Activated CD4-positive, alpha-beta T cell treated with anti-CD3 and anti-CD28 coated beads for 1 hour (primary cell): ENCODE results near the gene BTBD2.
A peak's percentile ranks its signal among the peaks of the same experiment; 100 is the strongest.

Experiments used
- DNase-seq: peaks from one replicate; pipeline ENCODE4 v3.0.0-alpha.2; 2020

Gene BTBD2

DNA sequence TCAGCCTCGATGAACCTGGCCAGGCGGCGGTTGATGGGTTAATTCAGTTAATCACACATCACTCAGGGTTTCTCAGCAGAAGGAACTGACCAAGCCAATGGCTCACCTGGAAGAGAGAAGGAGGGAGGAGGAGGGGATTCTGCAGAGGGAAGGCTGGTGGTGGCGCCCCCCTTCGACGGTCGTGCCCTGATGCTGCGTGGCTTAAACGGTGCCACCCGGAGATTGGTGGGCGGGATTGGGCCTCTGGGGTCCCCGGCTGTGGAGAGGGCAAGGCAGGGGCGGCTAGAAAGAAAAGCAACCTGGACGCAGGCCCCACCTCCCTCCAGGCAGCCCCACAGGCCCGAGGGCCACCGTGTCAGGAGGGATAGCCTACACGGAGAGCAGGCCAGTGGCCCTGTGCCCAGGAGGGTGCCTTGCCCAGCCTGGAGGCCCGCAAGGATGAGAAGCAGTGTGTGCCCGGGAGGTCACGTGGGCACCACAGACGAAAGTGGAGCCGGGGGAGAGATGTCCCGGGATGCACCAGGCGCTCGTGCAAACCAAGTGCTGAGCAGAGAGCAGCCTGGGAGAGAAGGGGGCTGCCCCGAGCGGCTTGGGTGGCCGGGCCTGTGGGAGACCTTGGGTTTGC is 58.5 kb downstream of the BTBD2 start:
- DNase-seq, result no peak

DNA sequence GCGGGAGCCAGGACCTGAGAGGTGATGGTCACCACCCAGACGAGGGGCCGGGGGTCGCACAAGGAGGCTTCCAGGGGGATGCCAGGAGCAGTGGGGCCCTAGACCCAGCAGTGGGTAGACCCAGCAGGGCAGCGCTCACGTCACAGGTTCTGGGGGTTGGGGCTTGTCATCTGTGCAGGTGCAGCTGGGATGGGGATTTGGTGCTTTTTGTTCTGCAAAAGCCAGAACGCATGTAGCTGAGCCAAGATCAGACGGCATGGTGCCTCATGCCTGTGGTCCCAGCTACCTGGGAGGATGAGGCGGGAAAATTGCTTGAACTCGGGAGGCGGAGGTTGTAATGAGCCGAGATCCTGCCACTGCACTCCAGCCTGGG is 59.4 kb downstream of the BTBD2 start:
- DNase-seq, result no peak

DNA sequence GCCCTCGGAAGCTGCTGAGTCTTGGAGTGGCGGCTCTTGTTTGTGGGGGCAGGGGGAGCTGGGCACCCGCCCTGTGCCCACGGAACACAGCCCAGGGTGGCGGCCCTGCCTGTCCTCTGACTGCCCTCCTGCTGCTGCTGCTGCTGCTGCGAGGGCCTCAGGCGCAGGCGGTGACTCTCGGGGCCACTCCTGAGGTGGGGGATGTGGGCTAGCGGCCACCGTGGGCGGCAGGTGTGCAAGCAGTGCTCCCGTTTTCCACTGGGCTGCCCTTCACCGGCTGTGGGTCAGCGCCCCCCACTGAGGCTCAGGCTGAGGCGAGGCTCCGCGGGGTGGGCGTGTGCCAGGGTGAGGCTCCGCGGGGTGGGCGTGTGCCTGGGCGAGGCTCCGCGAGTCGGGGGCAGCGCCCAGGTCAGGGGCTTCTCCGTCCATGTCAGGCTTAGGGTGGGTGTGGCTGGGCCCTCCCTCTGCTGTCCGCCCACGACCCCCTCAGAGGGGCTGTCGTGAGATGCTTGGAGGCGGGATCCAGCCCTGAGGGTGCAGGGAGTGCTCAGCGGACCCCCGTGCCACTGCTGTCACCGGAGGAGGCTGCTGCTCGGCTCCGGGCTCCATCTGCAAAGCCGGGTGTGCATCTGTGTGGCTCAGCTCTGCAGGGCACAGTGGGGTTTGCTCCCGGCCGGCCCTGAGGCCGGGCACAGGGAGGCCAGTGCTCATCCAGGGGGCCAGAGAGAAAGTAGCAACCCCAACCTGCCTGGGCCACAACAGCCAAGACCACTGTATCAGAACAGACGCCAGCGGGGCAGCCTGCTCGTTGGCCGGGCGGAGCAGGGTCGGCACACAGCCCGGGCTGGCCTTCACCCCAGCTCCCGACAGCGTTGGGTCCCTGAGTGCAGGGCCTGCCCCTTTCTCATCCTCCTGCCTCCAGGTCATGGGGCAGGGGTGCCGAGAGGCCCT is 60.1 kb downstream of the BTBD2 start:
- DNase-seq, result no peak

DNA sequence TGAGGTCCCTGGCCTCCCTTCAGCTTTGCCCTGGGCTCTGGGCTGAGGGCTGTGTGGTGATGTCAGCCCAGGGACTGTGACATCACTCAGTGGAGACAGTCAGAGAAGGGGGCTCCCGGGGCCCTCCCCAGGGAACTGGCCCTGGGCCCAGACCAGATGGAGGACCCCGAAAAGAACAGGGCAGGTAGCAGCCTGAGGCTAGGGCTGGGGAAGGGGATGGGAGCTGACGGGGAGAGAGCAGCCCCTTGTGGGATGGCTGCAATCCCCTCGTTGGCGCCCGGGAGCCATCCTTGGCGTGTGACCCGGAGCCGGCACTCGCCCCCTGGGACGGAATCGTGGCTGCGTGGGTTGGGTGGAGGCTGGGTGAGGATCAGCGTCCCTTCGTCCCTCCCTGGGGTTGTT is 61.0 kb downstream of the BTBD2 start:
- DNase-seq, result no peak

DNA sequence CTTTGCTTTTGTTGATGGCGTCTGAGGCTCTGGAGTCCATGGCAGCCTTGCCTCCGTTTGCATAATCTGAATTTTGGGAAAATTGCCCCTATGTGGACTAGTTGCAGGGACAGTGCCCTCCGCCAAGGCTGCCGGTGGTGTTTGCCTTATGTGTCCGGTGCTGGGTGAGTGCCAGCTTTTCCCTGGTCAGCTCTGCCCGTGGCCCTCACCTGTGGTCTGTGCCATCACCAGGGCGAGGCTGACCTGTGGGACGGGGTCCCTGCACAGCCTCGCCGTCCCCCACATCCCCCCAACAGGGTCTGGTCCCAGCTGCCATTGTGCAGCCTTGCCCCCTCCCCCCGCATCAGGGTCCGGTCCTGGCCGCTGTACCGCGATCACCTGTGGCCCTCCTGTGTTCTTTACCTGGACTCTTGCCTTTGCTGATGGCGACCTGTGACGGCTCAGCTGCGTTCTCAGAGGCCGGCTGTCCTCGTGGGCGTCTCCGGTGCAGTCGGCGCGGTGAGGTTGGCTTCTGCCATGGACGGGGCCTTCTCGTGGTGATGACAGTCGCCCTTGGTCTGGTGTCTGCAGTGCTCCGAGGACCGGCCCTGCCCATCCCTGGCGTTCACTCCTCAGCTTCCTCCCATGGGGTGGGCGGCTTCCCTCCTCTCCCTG is 61.9 kb downstream of the BTBD2 start:
- no peak for DNase-seq

DNA sequence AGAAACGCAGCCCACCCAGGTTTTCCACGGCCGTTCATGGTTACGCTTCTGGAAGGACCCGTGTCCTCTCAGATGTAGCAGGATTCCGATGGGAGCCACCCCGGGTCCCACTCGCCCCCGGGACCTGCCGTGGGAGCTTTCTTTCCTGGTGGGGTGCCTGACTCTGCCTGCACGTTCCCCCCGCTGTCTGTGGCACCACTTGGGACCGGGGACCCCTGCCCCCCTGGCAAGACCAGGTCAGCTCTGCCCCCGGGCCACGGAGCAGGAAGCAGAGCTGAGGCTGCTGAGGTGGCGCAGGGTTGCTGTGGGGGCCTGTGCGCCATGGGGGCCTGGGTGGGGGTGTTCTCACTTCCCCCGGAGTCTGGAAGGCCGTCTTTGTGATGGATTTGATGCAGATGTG is 62.5 kb downstream of the BTBD2 start:
- no peak for DNase-seq

DNA sequence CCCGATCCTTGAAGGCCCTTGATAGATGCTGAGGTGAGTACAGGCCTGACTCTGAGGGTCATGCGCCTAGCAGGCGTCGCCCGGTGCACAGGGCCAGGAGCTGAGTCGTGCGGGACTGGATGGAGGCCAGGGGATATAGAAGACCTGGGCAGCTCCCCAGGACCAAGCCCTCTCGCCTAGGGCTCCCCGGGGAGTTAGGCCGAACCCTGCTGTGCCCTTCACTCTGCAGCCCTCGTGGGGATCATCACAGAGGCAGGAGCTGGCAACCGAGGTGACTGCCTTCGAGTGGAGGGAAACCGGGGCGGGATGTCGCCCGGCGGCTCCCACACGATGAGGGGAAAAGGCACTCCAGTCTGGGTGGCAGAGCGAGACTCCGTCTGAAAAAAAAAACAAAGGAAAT is 62.9 kb downstream of the BTBD2 start:
- DNase-seq, result no peak

DNA sequence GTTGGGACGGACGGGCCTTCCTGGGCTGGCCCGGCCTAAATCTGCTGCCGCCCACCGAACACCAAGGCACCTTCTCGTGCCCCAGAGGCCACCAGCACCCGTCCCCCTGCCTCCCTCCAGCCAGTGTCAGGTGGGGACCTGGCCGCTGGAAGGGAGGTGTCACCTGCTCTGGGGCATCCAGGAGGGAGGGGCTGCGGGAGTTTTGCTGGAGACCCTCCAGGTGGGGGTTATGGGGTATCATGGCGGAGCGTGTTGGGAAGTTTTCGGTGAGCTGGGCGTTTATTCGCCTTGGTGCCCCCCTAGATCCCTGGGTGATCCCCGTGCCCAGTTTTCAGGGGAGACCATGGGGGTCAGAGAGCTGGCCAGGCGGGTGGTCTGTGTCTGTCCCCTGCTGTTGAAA is 64.9 kb downstream of the BTBD2 start:
- DNase-seq, result no peak

DNA sequence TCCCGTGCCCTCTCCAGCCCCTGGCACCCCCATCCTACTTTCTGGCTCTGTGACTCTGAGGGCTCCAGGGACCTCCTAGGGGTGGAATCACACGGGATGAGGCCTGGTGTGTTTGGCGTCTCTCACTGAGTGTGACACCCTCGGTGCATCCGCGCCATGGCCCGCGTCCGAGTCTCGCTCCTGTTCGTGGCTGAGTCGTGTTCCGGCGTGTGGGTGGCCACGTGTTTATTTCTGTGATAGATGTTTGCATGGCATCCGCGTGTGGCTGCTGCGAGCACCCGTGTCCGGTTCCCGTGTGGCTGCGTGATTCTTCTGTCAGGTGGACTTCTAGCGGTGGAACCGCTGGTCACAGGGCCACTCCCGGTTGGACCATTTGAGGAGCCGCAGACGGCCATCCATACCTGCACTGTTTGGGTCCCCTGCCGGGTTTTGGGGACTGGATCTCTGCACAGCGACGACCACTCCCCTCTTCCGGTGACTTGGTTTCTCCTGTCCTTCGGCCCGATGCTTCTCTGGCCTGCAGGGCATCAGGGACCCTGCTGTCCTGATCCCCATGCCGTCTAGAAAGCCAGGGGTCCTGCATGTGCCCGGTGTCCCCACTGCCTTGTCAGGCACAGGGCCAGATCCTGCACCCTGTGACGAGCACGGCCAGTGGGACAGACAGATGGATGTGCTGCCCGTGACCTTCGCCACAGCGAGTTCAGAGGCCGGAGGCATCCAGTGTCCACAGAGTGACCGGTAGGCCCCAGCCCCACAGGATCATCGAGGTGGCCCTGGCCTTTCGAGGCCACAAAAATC is 66.0 kb downstream of the BTBD2 start:
- DNase-seq, result no peak

DNA sequence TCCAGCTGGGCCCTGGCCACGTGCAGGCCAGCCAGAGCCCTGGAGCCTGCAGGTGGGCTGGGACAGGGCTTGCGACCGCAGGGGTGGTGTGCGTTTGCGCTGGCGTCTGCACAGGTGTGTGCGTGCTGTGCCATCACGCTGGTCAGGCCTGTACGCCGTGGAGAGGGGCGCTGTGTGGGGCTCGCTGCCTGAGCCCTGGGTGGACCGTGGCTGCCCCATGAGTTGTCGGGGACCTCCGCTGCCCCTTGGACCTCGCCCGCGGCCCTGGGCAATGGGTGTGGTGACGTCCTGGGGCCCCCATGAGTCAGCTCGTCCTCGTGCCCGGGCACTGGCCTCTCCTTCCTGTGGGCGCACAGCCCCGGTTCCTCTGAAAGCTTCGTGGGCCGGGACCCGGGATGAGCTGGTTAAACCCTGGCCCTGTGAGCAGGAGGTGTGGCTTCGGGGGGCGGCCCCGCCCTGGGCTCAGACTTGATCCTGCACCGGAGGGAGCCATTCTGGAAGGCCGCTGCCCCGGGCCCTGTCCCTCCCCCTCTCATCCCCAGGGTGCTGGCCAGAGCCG is 67.8 kb downstream of the BTBD2 start:
- no peak for DNase-seq

DNA sequence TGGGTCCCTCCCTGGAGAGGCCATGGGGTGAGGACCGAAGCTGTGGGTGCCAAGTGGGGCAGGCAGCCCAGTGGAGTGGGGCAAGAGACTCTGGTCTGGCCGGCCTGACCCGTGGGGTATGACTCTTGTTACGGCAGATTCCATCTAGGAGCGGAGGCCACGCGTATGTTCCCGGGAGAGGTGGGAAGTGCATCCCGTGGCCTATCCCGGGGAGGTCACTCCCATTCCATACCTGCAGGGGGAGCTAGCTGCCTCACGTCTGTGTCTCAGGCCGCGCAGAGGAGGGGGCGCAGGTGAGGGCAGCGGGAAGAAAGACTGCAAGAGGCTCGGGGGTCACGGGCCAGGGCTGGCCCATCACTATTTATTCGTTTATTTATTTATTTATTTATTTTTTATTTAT is 69.6 kb downstream of the BTBD2 start:
- no peak for DNase-seq

DNA sequence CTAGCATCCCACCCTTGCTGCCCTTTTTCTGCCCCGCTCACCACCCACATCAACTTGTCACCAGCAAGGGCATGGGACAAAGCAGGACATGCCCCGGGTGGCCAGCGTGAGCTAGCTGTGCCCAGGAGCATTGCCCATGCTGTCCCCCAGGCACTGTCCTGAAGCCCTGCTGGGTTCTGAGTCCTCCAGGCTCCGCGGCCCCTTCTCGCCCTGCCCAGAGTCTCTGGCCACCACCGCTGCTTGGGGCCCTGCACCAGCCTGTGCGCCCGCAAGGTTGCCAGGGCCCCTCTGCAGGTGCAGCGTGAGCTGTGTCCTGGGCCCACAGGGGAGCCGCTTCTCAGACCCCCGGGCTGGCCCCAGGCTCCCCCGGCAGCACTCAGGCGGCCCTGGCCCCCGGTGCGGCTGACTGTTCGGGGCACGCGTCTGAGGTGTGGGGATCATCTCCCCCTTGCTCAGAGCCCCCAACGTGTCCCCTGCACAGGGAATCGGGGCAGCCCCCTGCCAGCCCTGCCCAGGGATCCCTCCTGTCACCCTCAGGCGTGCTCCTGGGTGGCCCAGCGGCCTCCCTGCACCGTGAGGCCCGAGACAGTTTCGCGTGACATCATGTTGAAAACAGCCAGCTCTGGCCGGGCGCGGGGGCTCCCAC is 70.5 kb downstream of the BTBD2 start:
- no peak for DNase-seq

DNA sequence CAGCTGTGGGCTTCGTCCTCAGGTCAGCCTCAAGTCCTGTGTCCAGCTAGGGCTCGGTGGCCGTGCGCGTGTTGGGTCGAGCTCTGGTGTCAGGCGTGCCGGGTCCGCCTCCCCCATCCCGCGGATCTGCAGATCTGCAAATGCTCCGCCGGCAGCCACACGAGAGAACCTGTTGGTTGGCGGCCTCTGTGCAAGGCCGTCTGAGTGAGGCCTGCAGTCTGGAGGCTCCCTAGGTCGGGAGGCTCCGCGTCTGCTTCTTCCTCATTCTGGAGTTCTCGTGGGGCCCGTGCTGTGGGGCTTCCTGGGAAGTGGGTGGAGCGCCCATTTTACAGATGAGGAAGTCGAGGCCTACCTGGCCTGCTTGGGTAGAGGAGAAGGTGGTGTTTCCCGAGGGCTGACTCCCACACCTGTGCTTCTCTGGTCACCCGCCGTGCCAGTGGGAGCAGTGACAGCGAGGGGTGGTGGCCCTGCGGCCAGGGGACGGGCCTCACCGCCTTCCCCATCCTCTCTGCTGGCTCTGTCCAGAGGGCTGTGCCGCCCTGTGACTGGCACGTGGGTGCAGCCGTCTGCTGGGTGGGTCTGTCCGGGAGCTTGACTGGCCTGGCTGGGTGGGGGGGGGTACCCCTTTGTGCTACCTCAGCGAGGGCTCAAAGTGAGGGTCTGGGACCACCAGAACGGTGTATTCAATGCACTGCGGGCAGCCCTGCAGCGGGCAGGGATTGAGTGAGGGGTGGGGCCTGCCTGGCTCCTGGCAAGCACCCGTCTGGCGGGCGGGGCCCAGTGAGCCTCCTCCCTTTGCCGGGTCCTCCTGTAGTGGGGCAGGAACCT is 71.2 kb downstream of the BTBD2 start:
- DNase-seq, result no peak

DNA sequence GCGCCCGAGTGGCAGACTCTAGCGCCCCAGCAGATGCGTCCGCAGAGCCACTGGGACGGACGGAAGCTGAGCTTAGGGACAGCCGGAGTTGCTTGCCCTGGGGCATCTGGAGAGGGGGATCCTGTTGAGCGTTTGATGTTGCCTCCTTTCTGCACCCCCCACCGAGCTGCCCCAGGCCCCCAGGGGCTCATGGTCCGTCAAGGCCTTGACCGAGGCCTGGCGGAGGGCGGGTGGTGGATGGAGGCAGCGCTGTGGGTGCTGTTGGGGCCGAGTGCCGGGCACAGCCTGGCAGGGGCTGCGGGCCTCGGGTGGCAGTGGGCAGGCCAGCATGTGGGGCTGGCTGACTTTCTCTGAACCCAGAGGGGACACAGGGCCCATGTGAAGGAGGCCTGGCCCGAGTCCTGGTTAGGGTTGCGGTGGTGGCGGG is 71.8 kb downstream of the BTBD2 start:
- no peak for DNase-seq

DNA sequence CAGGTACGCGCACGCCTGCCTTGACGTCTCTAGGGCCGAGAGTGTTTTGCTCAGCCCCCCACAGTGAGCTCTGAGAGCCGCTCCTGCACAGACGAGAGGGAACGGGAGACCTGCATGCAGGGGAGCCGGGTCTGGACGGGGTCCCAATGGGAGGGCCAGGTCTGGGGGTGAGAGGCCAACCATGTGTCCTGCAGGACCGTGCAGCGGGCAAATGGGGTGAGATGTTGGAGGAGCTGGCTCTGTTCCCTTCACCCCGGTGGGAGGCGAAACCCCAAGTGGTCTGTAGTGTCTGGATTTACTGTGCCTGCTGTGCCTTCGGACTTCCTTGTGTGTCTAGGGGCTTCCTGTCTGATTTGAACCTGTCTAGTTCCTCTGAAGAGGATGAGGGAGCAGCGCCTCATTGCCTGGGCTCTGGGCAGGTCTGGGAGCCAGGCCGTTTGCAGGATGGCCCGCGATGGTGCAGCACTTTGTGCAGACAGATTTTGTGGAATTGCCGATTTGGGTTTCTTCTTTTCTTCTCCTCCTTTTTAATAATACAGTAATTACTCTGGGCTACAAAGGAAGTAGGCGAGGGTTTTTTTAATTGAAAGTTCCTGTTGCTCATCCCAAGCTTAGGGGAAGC is 72.5 kb downstream of the BTBD2 start:
- no peak for DNase-seq

DNA sequence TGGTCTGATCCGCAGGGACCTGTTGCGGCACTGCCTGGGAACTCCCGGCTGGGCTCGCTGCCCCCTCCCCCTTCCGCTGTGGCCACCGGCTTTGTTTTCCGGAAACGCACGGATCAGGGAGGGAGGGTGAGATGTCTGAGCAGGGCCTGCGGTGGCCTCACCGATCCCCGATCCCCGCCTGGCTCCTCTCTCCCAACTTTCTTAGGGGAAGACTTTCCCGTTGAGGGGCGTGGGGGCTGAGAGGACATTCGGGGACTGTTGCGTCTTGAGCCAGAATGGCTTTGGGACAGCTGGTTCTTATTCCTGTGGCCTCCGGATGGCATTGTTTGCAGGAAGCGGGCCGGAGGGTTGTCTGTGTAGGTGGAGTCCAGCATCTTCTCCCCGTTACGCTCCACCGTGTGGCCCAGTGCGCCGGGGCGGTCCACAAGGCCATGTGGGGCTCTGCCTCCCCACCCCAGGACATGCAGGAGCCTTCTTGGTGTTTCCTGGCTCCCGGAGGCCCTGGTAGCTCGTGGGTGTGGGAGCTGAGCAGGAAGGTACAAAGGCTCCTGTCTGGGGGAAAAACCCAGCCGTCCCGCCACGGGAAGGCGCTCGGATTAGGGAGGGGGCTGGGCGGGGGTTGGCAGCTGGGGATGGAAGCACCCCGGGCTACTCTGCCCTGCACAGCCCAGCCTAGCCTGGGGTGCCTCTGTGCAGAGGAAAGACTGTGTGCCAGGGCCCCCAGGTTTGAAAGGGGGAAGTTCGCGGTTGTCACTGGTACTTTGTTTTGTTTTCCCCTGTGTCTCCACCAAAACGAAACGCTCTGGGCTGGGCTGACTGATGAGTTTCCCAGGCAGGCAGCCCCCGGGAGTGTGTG is 73.2 kb downstream of the BTBD2 start:
- DNase-seq, result peak; percentile 53

DNA sequence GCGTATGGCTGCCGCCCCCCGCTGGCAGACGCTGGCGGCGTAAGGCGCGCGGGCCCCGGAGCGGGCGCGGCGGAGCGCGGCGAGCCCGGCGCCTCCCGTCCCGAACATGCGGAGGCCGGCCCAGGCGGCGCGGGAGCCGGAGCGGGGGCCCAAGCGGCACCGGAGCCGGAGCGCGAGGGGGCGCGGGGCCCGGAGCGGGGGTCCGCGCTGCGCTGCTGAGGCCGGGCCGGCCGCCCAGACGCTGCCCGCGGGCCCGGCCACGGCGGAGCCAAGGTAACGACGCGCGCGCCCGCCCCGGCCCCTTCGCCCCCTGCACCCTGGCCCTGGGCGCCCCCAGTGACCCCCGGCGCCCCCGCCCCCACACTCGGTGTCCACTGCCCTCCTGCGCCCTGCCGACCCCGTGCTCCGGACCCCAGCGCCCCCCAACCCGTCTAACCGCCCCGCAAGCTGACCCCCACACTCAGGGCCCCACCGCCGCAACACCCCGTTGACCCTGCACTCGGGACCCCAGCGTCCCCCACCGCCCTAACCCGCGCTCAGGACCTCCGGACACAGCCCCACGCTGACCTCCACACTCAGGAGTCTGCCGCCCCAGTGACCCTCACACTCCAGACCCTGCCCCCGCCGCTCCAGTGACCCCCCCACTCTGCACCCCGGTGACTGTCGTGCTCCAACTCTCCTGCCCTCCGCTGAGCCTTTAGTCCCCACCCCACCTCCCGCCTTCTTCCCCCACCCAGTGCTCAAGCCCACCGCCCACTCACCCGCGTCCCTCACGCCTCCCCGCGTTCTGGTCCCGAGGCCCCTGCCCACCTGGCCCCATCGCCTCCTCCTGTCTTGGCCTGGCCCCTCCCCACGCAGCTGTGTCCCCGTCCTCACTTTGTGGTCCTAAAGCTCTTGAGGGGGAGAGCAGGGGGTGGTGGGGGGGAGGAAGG is 74.1 kb downstream of the BTBD2 start, which contains the start of gene CSNK1G2:
Gene CSNK1G2 (plus strand): TSS at position 27 of the 932 bp plus-strand sequence. CDS start 28,601 bp downstream, outside the sequence.
- no peak for DNase-seq

DNA sequence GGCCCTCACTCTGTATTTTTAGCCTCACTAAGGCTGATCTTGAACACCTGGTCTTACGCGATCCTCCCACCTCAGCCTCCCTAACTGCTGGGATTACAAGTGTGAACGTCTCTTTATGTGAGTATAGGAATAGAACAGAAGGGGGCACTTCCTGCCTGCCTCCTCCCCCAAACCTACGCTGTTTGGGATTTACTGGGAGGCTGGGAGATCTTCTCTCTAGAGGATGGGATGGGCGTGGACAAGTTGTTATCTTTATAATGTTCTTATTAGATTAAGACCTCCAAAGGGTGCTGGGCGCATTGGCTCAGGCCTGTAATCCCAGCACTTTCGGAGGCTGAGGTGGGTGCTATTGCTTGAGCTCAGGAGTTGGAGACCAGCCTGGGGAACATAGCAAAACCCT is 77.4 kb downstream of the BTBD2 start:
- DNase-seq, result no peak
